SU-DHL-6 (cell line): ENCODE data around the gene C1QTNF5.

Source experiments
- H2AFZ ChIP-seq: fragments of 200-600 bp; sonication (generic); 2 replicates; pipeline ENCODE4 v1.6.1; 2014; ENCODE audit warnings: low read depth, mild to moderate bottlenecking, moderate library complexity, mixed read lengths, antibody characterized with exemption, low read length; ENCODE audit not compliant: severe bottlenecking
- H3F3A ChIP-seq: fragments of 200-600 bp; shearing (Covaris generic); 2 replicates; pipeline ENCODE4 v1.6.0; 2016; ENCODE audit warnings: antibody characterized with exemption, mild to moderate bottlenecking; ENCODE audit not compliant: insufficient read depth
- H3K27ac ChIP-seq: fragments of 200-600 bp; sonication (generic); 2 replicates; pipeline ENCODE4 v1.5.1; 2016; ENCODE audit warnings: low read depth, mild to moderate bottlenecking, low read length, moderate library complexity, mixed read lengths
- H3K27me3 ChIP-seq: fragments of 200-600 bp; sonication (generic), shearing (Covaris generic); 2 replicates; pipeline ENCODE4 v1.6.0; 2014; ENCODE audit warnings: mild to moderate bottlenecking, low read length
- H3K36me3 ChIP-seq: fragments of 200-600 bp; sonication (generic); 2 replicates; pipeline ENCODE4 v1.6.1; 2014; ENCODE audit warnings: mild to moderate bottlenecking, low read length, mixed read lengths
- H3K4me2 ChIP-seq: fragments of 300-600, 200-600 bp; shearing (Covaris generic), sonication (generic); 2 replicates; pipeline ENCODE4 v1.6.0; 2014; ENCODE audit warnings: low read length, low read depth, mild to moderate bottlenecking; ENCODE audit not compliant: poor library complexity, severe bottlenecking
- H3K4me3 ChIP-seq: fragments of 200-600 bp; sonication (generic); 2 replicates; pipeline ENCODE4 v1.5.1; 2014; ENCODE audit warnings: antibody characterized with exemption, low read length, mild to moderate bottlenecking, mixed read lengths; ENCODE audit not compliant: insufficient read depth, poor library complexity, severe bottlenecking
- H3K79me2 ChIP-seq: fragments of 200-600 bp; sonication (generic); 2 replicates; pipeline ENCODE4 v1.6.1; 2014; ENCODE audit warnings: mild to moderate bottlenecking, low read length, moderate library complexity; ENCODE audit not compliant: insufficient read depth
- H3K9ac ChIP-seq: fragments of 200-600 bp; sonication (generic); 2 replicates; pipeline ENCODE4 v1.7.0; 2014; ENCODE audit warnings: mild to moderate bottlenecking, low read length
- H3K9me2 ChIP-seq: fragments of 200-600 bp; sonication (generic); replicated peaks from 2 replicates; pipeline ENCODE4 v1.6.1; 2014; ENCODE audit warnings: low read length; ENCODE audit not compliant: insufficient read depth
- H3K9me3 ChIP-seq: fragments of 200-600 bp; sonication (generic); 2 replicates; pipeline ENCODE4 v1.6.1; 2014; ENCODE audit warnings: low read length, mixed read lengths; ENCODE audit not compliant: insufficient read depth
- H4K20me1 ChIP-seq: fragments of 200-600 bp; sonication (generic); 2 replicates; pipeline ENCODE4 v1.6.1; 2014; ENCODE audit warnings: low read depth, mild to moderate bottlenecking, antibody characterized with exemption, low read length, moderate library complexity, mixed read lengths
- CTCF ChIP-seq: fragments of 200-600 bp; sonication (generic); IDR thresholded peaks from one replicate; pipeline ENCODE4 v1.5.1; 2017; ENCODE audit warnings: antibody characterized with exemption, mild to moderate bottlenecking, low read length, moderate library complexity; ENCODE audit not compliant: insufficient read depth, poor library complexity, severe bottlenecking
- EZH2phosphoT487 ChIP-seq: fragments of 200-600 bp; sonication (generic), shearing (Covaris generic); conservative IDR thresholded peaks from 2 replicates; pipeline ENCODE4 v1.6.1; 2018; ENCODE audit warnings: mild to moderate bottlenecking, antibody characterized with exemption, low read length, moderate library complexity, mixed read lengths

Gene C1QTNF5

GRCh38 chr11:119371067-119371601, 30.5 kb upstream of the C1QTNF5 start:
- Histone ChIP-seq H3K4me2 (no peak overlapping the region), H3K4me3 (no peak overlapping the region), H3K36me3 (no peaks in the 10 kb centered on the region), H3K79me2 (no peaks in the 10 kb centered on the region), H3K27me3 (no peaks in the 10 kb centered on the region), H3K9ac (no peak overlapping the region), H3F3A (no peaks in the 10 kb centered on the region), H3K27ac (no peak overlapping the region), H3K9me3 (no peaks in the 10 kb centered on the region), H4K20me1 (no peaks in the 10 kb centered on the region), H3K9me2 (no peaks in the 10 kb centered on the region), H2AFZ (no peak overlapping the region)
- no peak for TF ChIP-seq EZH2phosphoT487
- no peak for TF ChIP-seq CTCF

GRCh38 chr11:119370486-119371046, 29.9 kb upstream of the C1QTNF5 start:
- no peaks in the 10 kb centered on the region for H3K79me2 ChIP-seq
- TF ChIP-seq CTCF, result no peak
- TF ChIP-seq EZH2phosphoT487, result no peak
- no peak overlapping the region for H3K4me2 ChIP-seq
- no peak overlapping the region for H3K4me3 ChIP-seq
- H3K27me3 ChIP-seq, result no peaks in the 10 kb centered on the region
- no peak overlapping the region for H3K9ac ChIP-seq
- no peaks in the 10 kb centered on the region for H3K9me3 ChIP-seq
- H2AFZ ChIP-seq, result no peak overlapping the region
- H3K36me3 ChIP-seq, result no peaks in the 10 kb centered on the region
- H3K9me2 ChIP-seq, result no peaks in the 10 kb centered on the region
- H3K27ac ChIP-seq, result no peak overlapping the region
- no peaks in the 10 kb centered on the region for H3F3A ChIP-seq
- no peaks in the 10 kb centered on the region for H4K20me1 ChIP-seq

- Histone ChIP-seq H3K4me2 (no peak overlapping the region), H2AFZ (no peak overlapping the region), H3K36me3 (no peaks in the 10 kb centered on the region), H3K79me2 (no peaks in the 10 kb centered on the region), H3K27ac (no peak overlapping the region), H3K9me2 (no peaks in the 10 kb centered on the region), H3K9me3 (no peaks in the 10 kb centered on the region), H3K9ac (no peak overlapping the region), H3F3A (no peaks in the 10 kb centered on the region), H4K20me1 (no peaks in the 10 kb centered on the region), H3K4me3 (no peak overlapping the region), H3K27me3 (no peaks in the 10 kb centered on the region)
- TF ChIP-seq CTCF, result no peak
- no peak for TF ChIP-seq EZH2phosphoT487
Observed at GRCh38 chr11:119369132-119369925, 28.6 kb upstream of the C1QTNF5 start.
